MCF 10A (cell line): ENCODE measurements around the gene THOC6. TPM values are rescaled to one million over a fixed set of nuclear protein-coding genes. Genes with fewer than 3 reads are reported as not detected.
"Not testable (repeated sequence)": the region's sequence is repeated elsewhere in the genome, so short reads cannot be mapped to it uniquely, and the experiment has no call there.

ENCODE experiments used
- BruUV-seq: library from RNA; stranded (reverse); fragments of 400-500 nt; replicated peaks from 2 replicates; lab custom pipeline; 2021; lab: Mats Ljungman, UMichigan
- CTCF ChIA-PET: fragments of 300-600 bp; sonication (Branson Sonifier 250); formaldehyde crosslinking; extraction: SDS; loops from one replicate; lab custom pipeline; 2021; ENCODE audit warnings: antibody characterized with exemption, inconsistent platforms; lab: Yijun Ruan, JAX
- POLR2A ChIA-PET: fragments of 300-600, 350-650 bp; sonication (Branson Sonifier 250); formaldehyde crosslinking; extraction: SDS; loops from one replicate; lab custom pipeline; 2020; ENCODE audit warnings: antibody characterized with exemption, inconsistent platforms; lab: Yijun Ruan, JAX
- DNase-seq: peaks from one replicate; pipeline ENCODE4 v3.0.0-alpha.2; 2018; ENCODE audit not compliant: unreplicated experiment
- H3K27ac Mint-ChIP-seq: one replicate; pipeline ENCODE4 v1.8.0; 2022; ENCODE audit warnings: mild to moderate bottlenecking, low read depth, mixed read lengths; ENCODE audit not compliant: unreplicated experiment
- H3K27me3 Mint-ChIP-seq: one replicate; pipeline ENCODE4 v1.8.0; 2022; ENCODE audit warnings: mixed read lengths; ENCODE audit not compliant: insufficient read depth, unreplicated experiment
- H3K36me3 Mint-ChIP-seq: one replicate; pipeline ENCODE4 v1.8.0; 2022; ENCODE audit warnings: mild to moderate bottlenecking, moderate library complexity, mixed read lengths; ENCODE audit not compliant: insufficient read depth, unreplicated experiment
- H3K4me1 Mint-ChIP-seq: one replicate; pipeline ENCODE4 v1.8.0; 2022; ENCODE audit warnings: mixed read lengths; ENCODE audit not compliant: insufficient read depth, unreplicated experiment
- H3K4me3 Mint-ChIP-seq: one replicate; pipeline ENCODE4 v1.8.0; 2022; ENCODE audit warnings: mild to moderate bottlenecking, moderate library complexity, mixed read lengths; ENCODE audit not compliant: unreplicated experiment
- H3K9me3 Mint-ChIP-seq: one replicate; pipeline ENCODE4 v1.8.0; 2022; ENCODE audit warnings: mixed read lengths; ENCODE audit not compliant: unreplicated experiment
- intact Hi-C: fragments of 100-400 bp; cut with micrococcal nuclease; formaldehyde crosslinking; loops from 2 replicates; pipeline ENCODE4 v1.14.1; 2022
- total RNA-seq: library from RNA; stranded (reverse); gene quantifications from 2 replicates; pipeline ENCODE4 v1.2.3, GENCODE V29; 2022
- TF ChIP-seq, protein P1 (sequence below): fragments of 200-600 bp; IDR thresholded peaks from one replicate; pipeline ENCODE4 v1.8.0; 2022; ENCODE audit warnings: antibody characterized with exemption, mild to moderate bottlenecking; ENCODE audit not compliant: unreplicated experiment

The THOC6 gene
- total RNA-seq, 1 experiment from 2014 or later: 53.1 TPM

DNA sequence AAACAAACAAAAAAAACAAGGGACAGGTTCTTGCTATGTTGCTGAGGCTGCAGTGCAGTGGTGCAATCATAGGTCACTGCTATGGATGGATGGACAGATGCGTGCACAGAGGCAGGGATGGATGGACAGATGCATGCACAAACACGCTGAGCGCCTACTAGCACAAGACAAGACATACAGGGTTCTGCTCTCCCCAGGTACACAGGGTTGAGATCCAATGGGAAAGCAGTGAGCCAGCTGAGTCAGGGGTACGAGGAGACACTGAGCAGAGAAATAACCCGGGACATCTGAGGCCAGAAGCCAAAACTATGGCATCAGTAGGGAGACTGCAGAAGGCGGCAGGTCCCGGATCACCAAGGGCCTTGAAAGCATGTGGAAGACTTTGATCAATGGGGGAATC is 47.8 kb downstream of the THOC6 start:
- TF ChIP-seq, protein P1, sequence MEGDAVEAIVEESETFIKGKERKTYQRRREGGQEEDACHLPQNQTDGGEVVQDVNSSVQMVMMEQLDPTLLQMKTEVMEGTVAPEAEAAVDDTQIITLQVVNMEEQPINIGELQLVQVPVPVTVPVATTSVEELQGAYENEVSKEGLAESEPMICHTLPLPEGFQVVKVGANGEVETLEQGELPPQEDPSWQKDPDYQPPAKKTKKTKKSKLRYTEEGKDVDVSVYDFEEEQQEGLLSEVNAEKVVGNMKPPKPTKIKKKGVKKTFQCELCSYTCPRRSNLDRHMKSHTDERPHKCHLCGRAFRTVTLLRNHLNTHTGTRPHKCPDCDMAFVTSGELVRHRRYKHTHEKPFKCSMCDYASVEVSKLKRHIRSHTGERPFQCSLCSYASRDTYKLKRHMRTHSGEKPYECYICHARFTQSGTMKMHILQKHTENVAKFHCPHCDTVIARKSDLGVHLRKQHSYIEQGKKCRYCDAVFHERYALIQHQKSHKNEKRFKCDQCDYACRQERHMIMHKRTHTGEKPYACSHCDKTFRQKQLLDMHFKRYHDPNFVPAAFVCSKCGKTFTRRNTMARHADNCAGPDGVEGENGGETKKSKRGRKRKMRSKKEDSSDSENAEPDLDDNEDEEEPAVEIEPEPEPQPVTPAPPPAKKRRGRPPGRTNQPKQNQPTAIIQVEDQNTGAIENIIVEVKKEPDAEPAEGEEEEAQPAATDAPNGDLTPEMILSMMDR: no peak
- DNase-seq: no peak
- no peak overlapping the region for H3K4me3 Mint-ChIP-seq
- H3K27me3 Mint-ChIP-seq: peaks cover 20% of the 10 kb centered on the region
- H3K36me3 Mint-ChIP-seq: no peaks in the 10 kb centered on the region
- H3K4me1 Mint-ChIP-seq: no peaks in the 10 kb centered on the region
- intact Hi-C loops: no loop called here
- H3K27ac Mint-ChIP-seq: no peak overlapping the region
- ChIA-PET CTCF (interaction anchor here (0.6 kb wide), 1 partner anchor 94 kb away, joined by 3 read pairs; no protein-coding TSS in a partner anchor), POLR2A (no interaction called here)
- H3K9me3 Mint-ChIP-seq: no peaks in the 10 kb centered on the region
- BruUV-seq: no TSS peak

DNA sequence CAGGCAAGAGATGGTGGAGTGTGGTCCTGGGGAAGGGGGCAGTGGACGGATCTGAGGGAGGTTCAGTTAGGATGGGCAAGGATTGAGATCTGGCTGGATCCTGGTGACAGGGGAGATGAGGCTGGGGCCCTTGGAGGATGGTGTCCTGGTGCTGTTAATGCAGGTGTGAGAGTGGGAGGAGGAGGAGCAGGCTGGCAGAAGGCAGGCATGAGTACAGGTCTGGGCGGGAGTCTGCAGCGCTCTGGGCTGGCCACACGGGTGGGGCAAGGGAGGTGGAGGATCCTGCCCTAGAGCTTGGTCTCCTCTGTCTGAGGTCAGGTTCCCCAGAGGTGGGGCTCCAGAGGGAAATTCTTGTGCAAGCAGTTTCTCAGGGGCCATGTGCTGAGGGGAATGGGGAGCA is 48.3 kb downstream of the THOC6 start:
- POLR2A ChIA-PET, H3K27ac Mint-ChIP-seq: not testable (repeated sequence)

DNA sequence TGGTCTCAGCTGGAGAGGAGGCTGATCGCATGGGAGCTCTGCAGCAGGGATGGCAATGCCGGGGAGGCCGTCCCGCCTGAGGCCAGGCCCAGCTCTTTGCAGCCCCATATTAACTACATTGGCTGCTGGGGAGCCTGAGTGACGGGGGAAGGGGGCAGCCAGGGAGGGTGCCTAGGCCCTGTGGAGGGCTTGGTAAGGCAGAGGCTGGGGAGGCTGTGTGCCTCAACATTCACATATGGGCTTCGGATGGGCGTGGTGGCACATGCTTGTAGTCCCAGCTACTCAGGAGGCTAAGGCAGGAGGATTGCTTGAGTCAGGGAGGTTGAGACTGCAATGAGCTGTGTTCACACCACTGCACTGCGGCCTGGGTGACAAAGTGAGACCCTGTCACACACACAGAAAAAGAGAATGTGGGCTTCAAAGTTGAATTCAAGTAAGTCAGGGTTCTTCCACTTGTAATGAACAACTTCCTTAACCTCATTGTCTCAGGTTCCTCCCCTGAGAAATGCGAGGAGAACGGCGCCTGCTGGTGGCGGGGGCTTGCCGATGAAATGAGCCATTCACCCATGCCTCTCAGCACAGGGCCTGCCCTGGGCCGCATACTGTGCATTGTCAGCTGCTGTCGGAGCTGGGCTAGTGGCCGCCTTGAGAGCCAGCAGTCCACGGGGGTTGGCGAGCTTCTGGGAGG is 48.9 kb downstream of the THOC6 start:
- CTCF ChIA-PET, POLR2A ChIA-PET, H3K9me3 Mint-ChIP-seq, BruUV-seq, DNase-seq, H3K36me3 Mint-ChIP-seq, H3K27ac Mint-ChIP-seq, H3K4me1 Mint-ChIP-seq, intact Hi-C loops, H3K4me3 Mint-ChIP-seq: not testable (repeated sequence)
- peaks cover 20% of the 10 kb centered on the region for H3K27me3 Mint-ChIP-seq

More for the DNA sequence above, 48.3 kb downstream of the THOC6 start:
- H3K4me3 Mint-ChIP-seq, intact Hi-C loops, H3K9me3 Mint-ChIP-seq, H3K36me3 Mint-ChIP-seq, BruUV-seq, H3K4me1 Mint-ChIP-seq, DNase-seq, CTCF ChIA-PET: not testable (repeated sequence)
- peaks cover 20% of the 10 kb centered on the region for H3K27me3 Mint-ChIP-seq

DNA sequence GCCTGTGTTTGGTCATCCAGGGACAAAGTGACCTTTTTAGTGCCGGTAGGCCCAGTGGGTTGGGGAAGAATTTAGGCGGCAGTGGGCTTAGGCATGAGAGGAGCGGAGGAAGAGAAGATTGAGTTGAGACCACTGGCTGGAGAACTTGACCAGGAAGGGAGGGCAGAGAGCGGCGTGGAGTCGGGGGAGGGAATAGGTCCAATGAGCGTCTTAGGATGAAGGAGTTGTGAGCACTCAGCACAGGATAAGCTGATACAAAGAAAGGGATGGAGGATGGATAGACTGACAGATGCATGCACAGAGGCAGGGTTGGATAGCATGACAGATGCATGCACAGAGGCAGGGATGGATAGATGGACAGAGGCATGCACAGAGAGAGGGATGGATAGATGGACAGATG is 49.6 kb downstream of the THOC6 start:
- ChIA-PET POLR2A (no interaction called here), CTCF (no interaction called here)
- Mint-ChIP-seq H3K4me3 (no peak overlapping the region), H3K27me3 (peaks cover 27% of the 10 kb centered on the region), H3K9me3 (no peaks in the 10 kb centered on the region), H3K36me3 (no peaks in the 10 kb centered on the region), H3K4me1 (no peaks in the 10 kb centered on the region), H3K27ac (no peak overlapping the region)
- intact Hi-C loops: no loop called here
- no peak for DNase-seq
- no TSS peak for BruUV-seq
- TF ChIP-seq, protein P1: no peak

GRCh38 chr16:3074860-3075522 is 51.2 kb downstream of the THOC6 start:
- H3K4me3 Mint-ChIP-seq: no peak overlapping the region
- TF ChIP-seq, protein P1: no peak
- BruUV-seq: no TSS peak
- no peaks in the 10 kb centered on the region for H3K4me1 Mint-ChIP-seq
- H3K27me3 Mint-ChIP-seq: peaks cover 43% of the 10 kb centered on the region
- H3K27ac Mint-ChIP-seq: no peak overlapping the region
- no peaks in the 10 kb centered on the region for H3K9me3 Mint-ChIP-seq
- ChIA-PET POLR2A (interaction anchor here (1.2 kb wide), 1 partner anchor 24 kb away, joined by 5 read pairs; the partner anchor contains the start of gene ZSCAN10), CTCF (interaction anchor here (0.5 kb wide), 2 partner anchors 13 to 57 kb away, joined by 3 to 5 read pairs; no protein-coding TSS in a partner anchor)
- no peak for DNase-seq
- intact Hi-C loops: no loop called here
- H3K36me3 Mint-ChIP-seq: no peaks in the 10 kb centered on the region
